ENCODE results near the gene PITPNM3. TPM values are rescaled to one million over a fixed set of nuclear protein-coding genes. Genes with fewer than 3 reads are reported as not detected.

Gene PITPNM3
- total and polyA plus RNA-seq, 2 of the 8 experiments (the other 6 are each of a cell fraction or from before 2014, with no cell fraction given): 1.7 to 3.1 TPM

DNA sequence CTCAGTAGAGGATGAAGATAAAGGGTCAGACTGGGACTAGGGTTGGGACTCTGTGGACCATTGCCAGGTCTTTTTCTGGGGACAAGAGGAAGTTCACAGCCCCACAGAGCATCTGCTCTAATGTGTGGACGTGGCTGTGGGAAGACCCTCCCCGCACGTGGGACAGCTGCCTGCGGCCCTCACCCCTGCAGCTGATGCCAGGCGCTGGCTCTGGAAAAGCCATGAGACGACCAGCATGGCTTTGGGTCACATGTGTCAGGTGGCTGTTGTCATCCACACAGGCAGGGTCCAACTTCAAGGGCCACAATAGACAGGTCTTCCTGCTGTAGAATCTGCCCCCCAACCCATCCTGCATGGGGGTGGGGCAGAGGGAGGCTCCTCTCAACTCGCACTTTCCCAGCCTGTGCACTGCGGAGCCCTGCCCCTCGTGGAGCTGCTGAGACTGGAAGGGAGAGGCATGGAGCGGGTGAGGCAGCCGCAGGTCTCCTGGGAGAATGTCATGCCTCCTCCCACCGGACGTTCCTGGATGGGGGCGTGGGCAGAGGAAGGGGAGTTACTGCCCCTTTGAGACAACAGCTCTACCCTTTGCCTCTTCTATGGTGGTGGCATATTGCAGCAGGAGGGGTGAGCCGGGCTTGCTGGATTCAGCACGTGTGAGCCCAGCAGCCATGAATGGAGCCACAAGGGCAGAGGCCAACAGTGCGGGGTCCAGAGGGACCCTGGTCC is 58.7 kb downstream of the PITPNM3 start:
- H3K4ac ChIP-seq (replicated peaks; ENCODE audit: insufficient read length, low read depth, low read length): peak overlapping the region; percentile 6
- CTCF ChIA-PET (ENCODE audit: partially characterized antibody): interaction anchor here (0.9 to 1.3 kb wide), 6 partner anchors 9 to 76 kb away, joined by 3 to 6 read pairs (median 3); no protein-coding TSS in a partner anchor

More for the DNA sequence above, 58.7 kb downstream of the PITPNM3 start:
- Histone ChIP-seq H3K56ac (replicated peaks; ENCODE audit: insufficient read length, low read depth, low read length) (no peak overlapping the region), H3K23me2 (ENCODE audit: low read depth, low read length) (peaks cover 4% of the 10 kb centered on the region; the same call in 1 of the 2 replicates), H3K4me1 (replicated peaks in 1 of 4; ENCODE audit: control insufficient read depth in 3 of 4, insufficient read depth in 4 of 4, low read length in 3 of 4) (peaks cover 9 to 30% (median 15%) of the 10 kb centered on the region in 4 experiments), H4K8ac (ENCODE audit: extremely low read depth, insufficient read depth, low read length) (peak overlapping the region; percentile 76), H3K23ac (ENCODE audit: insufficient read length) (no peak overlapping the region), H2BK120ac (replicated peaks; ENCODE audit: low read depth, low read length) (no peak overlapping the region), H3K27ac (ENCODE audit: low read depth, low read length) (no peak overlapping the region), H2BK20ac (ENCODE audit: low read length) (peak overlapping the region; percentile 64; the same call in 1 of the 2 replicates), H2BK5ac (ENCODE audit: low read depth, low read length) (peak overlapping the region; percentile 7; the same call in 1 of the 2 replicates), H4K91ac (replicated peaks; ENCODE audit: insufficient read length, low read length) (peak overlapping the region; percentile 79), H3K36me3 (ENCODE audit: control insufficient read depth in 2 of 4, insufficient read depth in 4 of 4, low read length in 3 of 4) (no peaks in the 10 kb centered on the region), H3K79me1 (ENCODE audit: low read depth, low read length) (no peaks in the 10 kb centered on the region), H3K9ac (replicated peaks in 1 of 4; ENCODE audit: extremely low read depth in 1 of 4, low read depth in 3 of 4, low read length in 3 of 4) (no peak overlapping the region), H4K20me1 (replicated peaks in 1 of 2; ENCODE audit: control insufficient read depth in 1 of 2, insufficient read depth in 2 of 2, low read length in 2 of 2) (no peaks in the 10 kb centered on the region), H3K79me2 (ENCODE audit: control insufficient read depth in 1 of 2, insufficient read depth in 2 of 2, low read length in 2 of 2) (no peaks in the 10 kb centered on the region), H3K9me3 (ENCODE audit: insufficient read depth in 2 of 2, low read depth in 1 of 2, low read length in 1 of 2) (no peaks in the 10 kb centered on the region), H2AFZ (ENCODE audit: low read length) (no peak overlapping the region), H3K14ac (ENCODE audit: insufficient read length) (no peak overlapping the region), H3K18ac (ENCODE audit: extremely low read depth, low read length) (peak overlapping the region; percentile 27; the same call in 1 of the 2 replicates), H2BK12ac (ENCODE audit: low read depth, low read length) (peak overlapping the region; percentile 81; the same call in 1 of the 2 replicates), H2BK15ac (ENCODE audit: low read length) (peak overlapping the region; percentile 63; the same call in 1 of the 2 replicates), H3K4me3 (ENCODE audit: extremely low read depth in 1 of 4, insufficient read depth in 2 of 4, low read depth in 3 of 4, low read length in 4 of 4) (no peak overlapping the region), H4K5ac (ENCODE audit: insufficient read length, low read depth, low read length) (no peak overlapping the region), H2AK5ac (ENCODE audit: low read depth, low read length) (no peak overlapping the region; the same call in 1 of the 2 replicates), H3K4me2 (ENCODE audit: insufficient read depth in 1 of 2, low read depth in 2 of 2, low read length in 2 of 2) (no peak overlapping the region), H3K27me3 (replicated peaks in 1 of 4; ENCODE audit: control insufficient read depth in 3 of 4, extremely low read depth in 1 of 4, insufficient read depth in 3 of 4, low read length in 3 of 4) (no peaks in the 10 kb centered on the region)
- DNase-seq (ENCODE audit: low read depth in 1 of 2, low spot score in 2 of 2) (no peak), FAIRE-seq (no peak)
- POLR2A ChIA-PET (ENCODE audit: partially characterized antibody): interaction anchor here (0.6 to 1.4 kb wide), 3 partner anchors 11 to 45 kb away, joined by 3 to 5 read pairs (median 3); no protein-coding TSS in a partner anchor
- WGBS, 2 experiments (ENCODE audit: extremely low coverage in 1 of 2, insufficient coverage in 1 of 2, insufficient read length in 1 of 2, insufficient replicate concordance in 2 of 2, low coverage in 1 of 2, low lambda C conversion rate in 2 of 2, missing lambda C conversion rate in 1 of 2): 83% methylated on average over 17 of the region's 17 CpGs; no CpG with 5 or more reads in 1 of the 2 experiments
- no peak; the same call in 1 of the 2 replicates for TF ChIP-seq SUZ12 (IDR thresholded peaks at IDR 0.05; ENCODE audit: low read length)
- TF ChIP-seq POLR2A (IDR thresholded peaks at IDR 0.05; ENCODE audit: control extremely low read depth in 1 of 2, low read depth in 2 of 2, low read length in 2 of 2): no peak
- TF ChIP-seq, protein P1, sequence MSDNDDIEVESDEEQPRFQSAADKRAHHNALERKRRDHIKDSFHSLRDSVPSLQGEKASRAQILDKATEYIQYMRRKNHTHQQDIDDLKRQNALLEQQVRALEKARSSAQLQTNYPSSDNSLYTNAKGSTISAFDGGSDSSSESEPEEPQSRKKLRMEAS (IDR thresholded peaks at IDR 0.05): 0 out of 2 replicates have a peak, but pooled peaks have one; percentile 6
- TF ChIP-seq RBBP5 (IDR thresholded peaks at IDR 0.05; ENCODE audit: borderline replicate concordance, low read depth, low read length): no peak
- TF ChIP-seq CBX5 (IDR thresholded peaks at IDR 0.05; ENCODE audit: low read depth, low read length): no peak
- no peak for TF ChIP-seq RNF2 (IDR thresholded peaks at IDR 0.05; ENCODE audit: borderline replicate concordance, low read depth, low read length, missing control alignments, poor library complexity, severe bottlenecking)
- no peak for TF ChIP-seq GABPA (IDR thresholded peaks at IDR 0.05; ENCODE audit: borderline replicate concordance, insufficient read depth, low read length)
- no peak for TF ChIP-seq EGR1 (IDR thresholded peaks at IDR 0.05; ENCODE audit: borderline replicate concordance, low read depth, low read length)
- no peak for TF ChIP-seq TAF7 (optimal IDR thresholded peaks at IDR 0.05; ENCODE audit: borderline replicate concordance, low read depth, low read length)
